B cell (primary cell): ENCODE results near the gene CAMK2B.

ENCODE experiments used
- CTCF ChIP-seq: fragments of 200-600 bp; IDR thresholded peaks from one replicate; pipeline ENCODE4 v1.8.0; 2022; ENCODE audit warnings: antibody characterized with exemption, mild to moderate bottlenecking
- EZH2 ChIP-seq: IDR thresholded peaks from 2 replicates; pipeline ENCODE4 v1.6.1; 2012; ENCODE audit warnings: borderline replicate concordance, low read depth, mild to moderate bottlenecking, moderate library complexity, low read length; ENCODE audit not compliant: insufficient read depth, poor library complexity, severe bottlenecking

- TF ChIP-seq EZH2, result no peak
- no peak for TF ChIP-seq CTCF
Measured at GRCh38 chr7:44277851-44278250, 47.5 kb downstream of the CAMK2B start.
